GM13977 (cell line): ENCODE measurements around the gene SREBF2.

Source experiments
- DNase-seq: peaks from one replicate; pipeline ENCODE4 v3.0.0; 2012; ENCODE audit warnings: low spot score
- CTCF ChIP-seq: IDR thresholded peaks from 2 replicates; pipeline ENCODE4 v1.5.1; 2012; ENCODE audit warnings: mild to moderate bottlenecking, control low read depth; ENCODE audit not compliant: insufficient read depth; ENCODE audit errors: extremely low read depth, missing control alignments
- in situ Hi-C: fragments of 300-500 bp; cut with MboI; formaldehyde crosslinking; loops from one replicate; pipeline ENCODE4 v1.12.0; 2022; ENCODE audit warnings: low sequenced_read_pairs, low pct_unique_long_range_greater_than_20kb, mixed read lengths, inconsistent platforms; ENCODE audit not compliant: unreplicated experiment

Gene SREBF2

GRCh38 chr22:41813726-41814410 is 19.0 kb upstream of the SREBF2 start:
- no peak for DNase-seq
- in situ Hi-C loops: no loop called here
- TF ChIP-seq CTCF: no peak

- in situ Hi-C loops: no loop called here
- DNase-seq: no peak
- TF ChIP-seq CTCF: no peak
Measured at GRCh38 chr22:41815716-41816115, 17.2 kb upstream of the SREBF2 start.

- no peak for DNase-seq
- in situ Hi-C loops: no loop called here
- no peak for TF ChIP-seq CTCF
Measured at GRCh38 chr22:41816241-41816640, 16.7 kb upstream of the SREBF2 start.

GRCh38 chr22:41816871-41817270 is 16.0 kb upstream of the SREBF2 start:
- in situ Hi-C loops: no loop called here
- no peak for DNase-seq
- TF ChIP-seq CTCF: no peak

- DNase-seq: no peak
- TF ChIP-seq CTCF: no peak
- in situ Hi-C loops: no loop called here
Measured at GRCh38 chr22:41818011-41818410, 14.9 kb upstream of the SREBF2 start.

- no peak for TF ChIP-seq CTCF
- in situ Hi-C loops: no loop called here
- no peak for DNase-seq
Measured at GRCh38 chr22:41818596-41818995, 14.3 kb upstream of the SREBF2 start.

- no peak for DNase-seq
- TF ChIP-seq CTCF: no peak
- in situ Hi-C loops: no loop called here
Measured at GRCh38 chr22:41819257-41819656, 13.6 kb upstream of the SREBF2 start.
